Stimulated activated naive B cell treated with anti-CD40 and anti-IgM and Interleukin-4, amounts not matched to agents 10 μg/mL and 1 μg/mL and 100 μg/mL, for 72 hours (primary cell): ENCODE data around the gene RASSF6.
"Not testable (repeated sequence)": the region's sequence is repeated elsewhere in the genome, so short reads cannot be mapped to it uniquely, and the experiment has no call there.

Source experiments
- ATAC-seq, 2 donors: fragments of 150-1000 bp; cut with Tn5 transposase; replicated peaks; 2 replicates each; pipeline ENCODE4 v1.10.0; 2021; ENCODE audit warnings: moderate library complexity in 1 of 2
- DNase-seq: peaks from one replicate; pipeline ENCODE4 v3.0.0; 2021
- H3K27ac Mint-ChIP-seq: one replicate; pipeline ENCODE4 v1.8.0; 2022; ENCODE audit warnings: mild to moderate bottlenecking, mixed read lengths
- H3K27me3 Mint-ChIP-seq, 2 donors: one replicate each; pipeline ENCODE4 v1.8.0; 2022; ENCODE audit warnings: mixed read lengths in 2 of 2
- H3K36me3 Mint-ChIP-seq, 2 donors: one replicate each; pipeline ENCODE4 v1.8.0; 2022; ENCODE audit warnings: mixed read lengths in 2 of 2, mild to moderate bottlenecking in 1 of 2
- H3K4me1 Mint-ChIP-seq, 2 donors: one replicate each; pipeline ENCODE4 v1.8.0; 2022; ENCODE audit warnings: mixed read lengths in 2 of 2, mild to moderate bottlenecking in 1 of 2
- H3K4me3 Mint-ChIP-seq, 2 donors: one replicate each; pipeline ENCODE4 v1.8.0; 2022; ENCODE audit warnings: mild to moderate bottlenecking in 2 of 2, mixed read lengths in 2 of 2, moderate library complexity in 1 of 2
- H3K9me3 Mint-ChIP-seq, 2 donors: one replicate each; pipeline ENCODE4 v1.8.0; 2022; ENCODE audit warnings: mixed read lengths in 2 of 2, mild to moderate bottlenecking in 1 of 2

Gene RASSF6

DNA sequence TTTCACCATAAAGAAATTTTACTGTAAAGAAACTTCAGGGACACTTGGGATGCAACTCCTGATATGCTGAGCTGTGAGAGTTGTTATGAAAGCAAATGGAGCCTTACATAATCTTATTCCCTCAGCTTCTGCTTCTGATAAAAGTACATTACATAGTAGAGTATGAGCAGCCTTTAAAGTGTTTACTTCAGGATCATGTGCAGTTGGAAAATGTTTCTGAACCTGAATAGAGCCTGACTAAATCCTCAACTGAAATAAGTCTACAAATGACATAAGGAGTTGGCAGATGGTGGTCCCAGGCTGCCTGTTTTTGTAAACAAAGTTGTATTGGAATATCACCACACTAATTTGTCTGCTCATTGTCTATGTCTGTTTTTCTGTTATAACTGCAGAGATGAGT, 19.3 kb downstream of the RASSF6 start:
- H3K36me3 Mint-ChIP-seq: no peaks in the 10 kb centered on the region
- no peak for ATAC-seq
- H3K4me1 Mint-ChIP-seq: peaks cover 3 to 24% of the 10 kb centered on the region in 2 donors
- no peaks in the 10 kb centered on the region for H3K27me3 Mint-ChIP-seq
- H3K4me3 Mint-ChIP-seq: no peak overlapping the region
- H3K27ac Mint-ChIP-seq: no peak overlapping the region
- peaks cover 0 to 4% of the 10 kb centered on the region in 2 donors for H3K9me3 Mint-ChIP-seq
- no peak for DNase-seq

DNA sequence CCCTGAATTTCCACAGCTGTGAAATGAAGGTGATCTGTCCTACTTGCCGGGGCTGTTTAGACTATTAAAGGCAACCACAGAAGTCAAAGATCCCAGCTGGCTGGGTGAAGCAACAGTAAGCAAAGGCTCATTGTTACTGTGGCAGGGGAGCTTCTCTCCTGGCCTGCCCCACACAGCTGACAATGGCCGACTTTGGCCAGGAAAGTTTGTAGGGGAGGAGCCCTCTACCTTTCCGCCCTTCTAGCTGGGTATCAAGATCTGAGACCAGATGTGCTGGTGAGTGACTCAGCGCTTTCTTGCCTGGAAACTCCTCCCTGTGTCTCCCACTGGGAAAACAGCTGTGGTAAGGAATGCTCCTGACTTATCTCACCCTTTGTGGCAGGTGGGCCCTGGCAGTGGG, 21.1 kb downstream of the RASSF6 start:
- H3K4me1 Mint-ChIP-seq: peaks cover 0 to 20% of the 10 kb centered on the region in 2 donors
- DNase-seq: no peak
- no peaks in the 10 kb centered on the region for H3K27me3 Mint-ChIP-seq
- H3K4me3 Mint-ChIP-seq: no peak overlapping the region
- no peaks in the 10 kb centered on the region for H3K36me3 Mint-ChIP-seq
- no peak overlapping the region for H3K27ac Mint-ChIP-seq
- peaks cover 0 to 4% of the 10 kb centered on the region in 2 donors for H3K9me3 Mint-ChIP-seq
- ATAC-seq: no peak

DNA sequence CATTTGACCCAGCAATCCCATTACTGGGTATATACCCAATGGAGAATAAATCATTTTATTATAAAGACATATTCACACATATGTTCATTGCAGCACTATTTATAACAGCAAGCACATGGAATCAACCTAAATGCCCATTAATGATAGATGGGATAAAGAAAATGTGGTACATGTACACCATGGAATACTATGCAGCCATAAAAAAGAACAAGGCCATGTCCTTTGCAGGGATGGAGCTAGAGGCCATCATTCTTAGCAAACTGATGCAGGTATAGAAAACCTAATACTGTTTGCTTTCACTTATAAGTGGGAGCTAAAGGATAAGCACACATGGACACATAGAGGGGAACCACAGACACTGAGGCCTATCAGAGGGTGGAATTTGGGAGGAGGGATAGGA, 22.6 kb downstream of the RASSF6 start:
- Mint-ChIP-seq H3K4me1 (peaks cover 0 to 9% of the 10 kb centered on the region in 2 donors), H3K27me3 (no peaks in the 10 kb centered on the region), H3K36me3 (no peaks in the 10 kb centered on the region), H3K9me3 (peaks cover 0 to 2% of the 10 kb centered on the region in 2 donors), H3K27ac (no peak overlapping the region), H3K4me3 (no peak overlapping the region)
- ATAC-seq (no peak), DNase-seq (no peak)

DNA sequence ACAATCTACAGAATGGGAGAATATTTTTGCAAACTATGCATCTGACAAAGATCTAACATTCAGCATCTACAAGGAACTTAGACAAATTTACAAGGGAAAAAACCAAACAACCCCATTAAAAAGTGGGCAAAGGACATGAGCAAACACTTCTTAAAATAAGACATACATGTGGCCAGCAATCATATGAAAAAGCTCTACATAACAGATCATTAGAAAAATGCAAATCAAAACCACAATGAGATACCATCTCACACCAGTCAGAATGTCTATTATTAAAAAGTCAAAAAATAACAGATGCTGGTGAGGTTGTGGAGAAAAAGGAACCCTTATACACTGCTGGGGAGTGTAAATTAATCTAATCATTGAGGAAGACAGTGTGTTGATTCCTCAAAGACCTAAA, 23.1 kb downstream of the RASSF6 start:
- H3K4me3 Mint-ChIP-seq, H3K27me3 Mint-ChIP-seq, ATAC-seq, DNase-seq, H3K27ac Mint-ChIP-seq, H3K4me1 Mint-ChIP-seq, H3K36me3 Mint-ChIP-seq, H3K9me3 Mint-ChIP-seq: not testable (repeated sequence)

DNA sequence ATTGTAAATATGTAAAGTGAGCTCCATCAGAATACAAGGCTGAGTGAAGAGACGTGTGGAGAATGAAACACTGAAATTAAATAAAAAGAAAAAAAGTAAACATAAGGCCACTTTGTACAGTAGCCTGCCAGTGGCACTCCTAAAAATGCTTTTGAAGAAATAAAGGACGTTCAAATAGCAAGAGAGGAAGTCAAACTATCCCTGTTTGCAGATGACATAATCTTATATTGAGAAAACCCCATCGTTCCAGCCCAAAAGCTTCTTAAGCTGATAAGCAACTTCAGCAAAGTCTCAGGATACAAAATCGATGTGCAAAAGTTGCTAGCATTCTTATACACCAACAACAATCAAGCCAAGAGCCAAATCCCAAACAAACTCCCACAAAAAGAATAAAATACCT, 24.2 kb downstream of the RASSF6 start:
- ATAC-seq (no peak), DNase-seq (no peak)
- Mint-ChIP-seq H3K4me1 (peaks cover 0 to 9% of the 10 kb centered on the region in 2 donors), H3K4me3 (no peak overlapping the region), H3K36me3 (no peaks in the 10 kb centered on the region), H3K27ac (no peak overlapping the region), H3K27me3 (no peaks in the 10 kb centered on the region), H3K9me3 (peaks cover 0 to 2% of the 10 kb centered on the region in 2 donors)

DNA sequence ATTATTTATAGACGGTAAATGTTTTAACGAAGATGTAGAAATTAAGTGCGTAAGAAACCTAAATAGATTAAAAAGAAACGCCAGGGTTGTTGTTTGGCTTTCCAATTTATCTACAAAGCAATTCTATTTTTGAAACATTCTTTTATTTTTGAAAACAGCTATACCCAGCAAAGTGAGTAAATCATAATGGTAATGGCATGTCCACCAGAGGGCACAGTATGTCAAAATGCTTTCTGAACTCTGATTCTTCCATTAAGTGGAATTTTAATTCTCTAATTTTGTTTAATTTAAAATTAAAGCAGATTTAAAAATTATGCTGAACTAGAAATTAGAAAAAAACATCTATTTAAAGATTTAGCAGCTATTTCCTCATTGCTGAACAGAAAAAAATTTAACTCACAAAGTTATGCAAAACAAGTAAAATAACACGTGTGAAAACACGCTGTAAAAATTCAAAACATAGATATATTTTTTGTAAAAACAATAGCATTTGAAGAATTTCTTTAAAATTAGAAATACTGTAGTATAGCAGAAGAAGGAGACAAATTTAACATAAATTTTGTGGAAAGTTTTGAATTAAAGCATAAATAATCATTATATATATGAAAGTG, 26.5 kb downstream of the RASSF6 start:
- no peak for DNase-seq
- no peaks in the 10 kb centered on the region for H3K27me3 Mint-ChIP-seq

DNA sequence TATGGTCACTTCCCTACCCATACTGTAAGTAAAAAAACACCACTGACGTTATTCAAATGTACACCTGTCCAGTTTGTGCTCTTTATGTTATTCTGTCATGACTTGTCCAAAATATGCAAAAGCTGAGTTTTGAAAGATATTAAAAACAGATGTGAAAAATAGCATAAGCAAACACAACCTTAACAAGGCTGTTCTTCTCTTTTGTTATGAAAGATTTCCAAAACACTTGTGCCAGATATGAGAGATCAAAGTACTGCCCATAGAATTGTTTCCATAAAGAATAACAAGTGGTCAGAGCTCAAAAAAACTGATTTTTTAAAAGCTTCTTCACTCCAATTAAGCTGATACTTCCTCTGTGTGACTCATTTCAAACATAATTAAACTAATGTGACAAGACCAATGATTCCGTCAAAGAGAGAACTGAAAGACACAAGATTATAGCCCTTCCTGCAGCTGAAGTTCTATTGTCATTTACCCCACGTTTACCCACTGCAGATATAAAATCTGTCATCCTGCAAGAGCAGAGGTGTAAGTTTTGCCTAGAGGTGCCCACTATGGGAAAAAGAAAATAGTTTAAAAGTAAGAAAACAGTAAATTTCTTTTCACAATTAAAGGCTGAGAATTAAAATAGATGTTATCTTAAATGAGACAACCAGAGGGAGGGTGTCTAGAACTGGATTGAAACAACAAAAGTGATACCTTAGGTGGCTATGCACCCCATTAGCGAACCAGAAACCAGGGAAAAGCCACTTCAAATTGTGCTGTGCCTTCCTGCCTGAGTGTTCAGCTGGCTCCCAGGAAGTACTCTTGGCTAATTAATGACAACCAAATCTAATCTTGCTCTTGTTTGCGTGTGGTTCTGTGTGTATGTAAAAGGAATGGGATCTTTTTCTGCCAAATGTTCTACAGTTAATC, 30.1 kb downstream of the RASSF6 start:
- no peaks in the 10 kb centered on the region for H3K36me3 Mint-ChIP-seq

More for the DNA sequence above, 26.5 kb downstream of the RASSF6 start:
- no peaks in the 10 kb centered on the region for H3K36me3 Mint-ChIP-seq
- H3K9me3 Mint-ChIP-seq: peaks cover 0 to 2% of the 10 kb centered on the region in 2 donors
- H3K4me1 Mint-ChIP-seq: peaks cover 9 to 20% of the 10 kb centered on the region in 2 donors
- ATAC-seq: no peak
- no peak overlapping the region for H3K27ac Mint-ChIP-seq
- H3K4me3 Mint-ChIP-seq: no peak overlapping the region

DNA sequence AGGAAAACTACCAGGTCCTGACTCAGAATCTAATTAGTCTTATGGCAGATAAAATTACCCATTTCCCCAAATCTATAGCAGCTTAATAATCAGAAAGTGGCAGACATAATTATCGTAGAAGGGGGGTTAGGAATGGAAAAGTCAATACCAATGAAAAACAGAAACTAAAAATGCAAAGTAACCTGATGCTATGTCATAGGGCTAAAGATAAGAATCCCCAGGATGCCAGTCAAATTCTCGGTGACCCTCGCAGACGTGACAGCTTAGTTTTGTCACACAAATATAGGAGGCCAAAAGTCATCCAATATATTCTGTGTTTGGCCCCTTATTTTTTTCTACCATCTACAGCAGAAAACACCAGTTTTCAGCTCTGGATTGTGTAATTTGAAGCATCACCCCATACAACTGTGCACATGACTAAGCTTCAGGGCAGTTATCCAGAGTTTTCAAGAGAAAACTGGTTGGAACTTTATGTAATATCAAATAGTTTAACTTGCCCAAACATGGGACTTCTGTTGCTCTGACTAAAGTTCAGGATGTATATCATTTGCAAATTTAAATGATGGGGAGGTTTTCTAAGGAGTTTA, 30.9 kb downstream of the RASSF6 start:
- Mint-ChIP-seq H3K36me3 (no peaks in the 10 kb centered on the region), H3K27me3 (no peaks in the 10 kb centered on the region), H3K9me3 (no peaks in the 10 kb centered on the region), H3K27ac (peak overlapping the region; percentile 57), H3K4me1 (peaks cover 9 to 20% of the 10 kb centered on the region in 2 donors), H3K4me3 (peak overlapping the region in 1 of 2 donors; percentile 33)
- DNase-seq (no peak), ATAC-seq (peak; percentile 16 to 33)

More for the DNA sequence above, 30.1 kb downstream of the RASSF6 start:
- Mint-ChIP-seq H3K9me3 (no peaks in the 10 kb centered on the region), H3K27me3 (no peaks in the 10 kb centered on the region), H3K4me1 (peaks cover 9 to 20% of the 10 kb centered on the region in 2 donors), H3K4me3 (peak overlapping the region in 1 of 2 donors; percentile 24), H3K27ac (peak overlapping the region; percentile 43)
- peak; percentile 93 to 95 for ATAC-seq
- no peak for DNase-seq

DNA sequence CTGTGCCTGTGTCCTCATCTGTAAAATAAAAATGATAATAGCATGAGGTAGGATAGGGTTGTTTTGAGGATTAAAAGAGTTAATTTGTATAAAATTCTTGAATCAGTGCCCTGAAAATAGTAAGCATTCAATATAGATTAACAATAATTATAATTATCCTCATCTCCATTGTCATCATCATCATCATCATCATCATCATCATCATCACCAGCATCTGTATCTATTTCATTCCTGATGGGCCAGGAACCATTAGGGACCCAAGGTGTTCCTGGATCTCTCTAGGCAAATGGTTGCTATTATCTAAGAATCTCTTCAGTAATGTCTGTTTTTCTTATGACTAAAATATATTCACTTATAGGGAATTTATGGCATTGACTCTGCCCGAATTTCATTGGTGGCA, 31.6 kb downstream of the RASSF6 start:
- no peak overlapping the region for H3K4me3 Mint-ChIP-seq
- peaks cover 9 to 20% of the 10 kb centered on the region in 2 donors for H3K4me1 Mint-ChIP-seq
- H3K27ac Mint-ChIP-seq: no peak overlapping the region
- H3K36me3 Mint-ChIP-seq: no peaks in the 10 kb centered on the region
- H3K27me3 Mint-ChIP-seq: no peaks in the 10 kb centered on the region
- H3K9me3 Mint-ChIP-seq: no peaks in the 10 kb centered on the region
- no peak for DNase-seq
- no peak for ATAC-seq

DNA sequence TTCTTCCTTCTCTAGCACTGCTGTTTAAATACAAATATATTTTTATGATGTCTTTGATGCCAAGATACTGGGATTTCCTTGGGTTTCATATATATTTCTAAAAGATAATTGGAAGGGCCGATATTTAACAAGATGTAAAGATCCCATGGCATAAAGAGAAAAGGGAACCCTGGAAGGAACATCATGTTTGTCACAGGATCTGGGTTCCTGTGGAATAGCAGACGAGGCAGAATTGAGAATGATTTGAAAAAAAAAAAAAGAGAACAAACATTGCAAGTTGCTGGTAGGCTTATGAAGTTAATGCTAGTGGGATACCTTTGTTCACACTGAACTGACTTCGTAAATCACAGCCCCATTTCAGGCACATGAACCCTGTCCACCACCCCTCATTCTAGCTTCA, 33.6 kb downstream of the RASSF6 start:
- ATAC-seq: no peak
- H3K4me3 Mint-ChIP-seq: no peak overlapping the region
- H3K9me3 Mint-ChIP-seq: no peaks in the 10 kb centered on the region
- peaks cover 9 to 20% of the 10 kb centered on the region in 2 donors for H3K4me1 Mint-ChIP-seq
- DNase-seq: no peak
- H3K36me3 Mint-ChIP-seq: no peaks in the 10 kb centered on the region
- H3K27ac Mint-ChIP-seq: no peak overlapping the region
- H3K27me3 Mint-ChIP-seq: no peaks in the 10 kb centered on the region

DNA sequence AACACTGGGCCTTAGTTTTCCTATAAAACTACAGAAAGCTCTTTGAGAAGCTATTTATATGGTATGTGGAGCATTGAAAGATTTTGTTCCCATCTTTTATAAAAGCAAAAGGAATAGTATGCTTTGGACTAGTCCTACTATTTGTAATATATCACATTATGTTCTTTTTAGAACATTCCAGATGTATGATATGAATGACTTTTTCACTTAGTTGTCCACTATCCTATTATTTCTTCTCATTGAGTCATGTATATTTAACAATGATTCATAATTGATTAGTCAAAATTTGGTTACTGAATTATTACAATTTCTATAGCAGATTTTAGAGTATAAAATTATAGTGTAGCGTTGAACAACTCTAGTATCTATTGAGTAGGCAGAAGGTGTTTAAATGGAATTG, 34.2 kb downstream of the RASSF6 start:
- Mint-ChIP-seq H3K36me3 (no peaks in the 10 kb centered on the region), H3K4me1 (peaks cover 9 to 20% of the 10 kb centered on the region in 2 donors), H3K27ac (no peak overlapping the region), H3K27me3 (no peaks in the 10 kb centered on the region), H3K4me3 (no peak overlapping the region), H3K9me3 (no peaks in the 10 kb centered on the region)
- no peak for DNase-seq
- no peak for ATAC-seq

DNA sequence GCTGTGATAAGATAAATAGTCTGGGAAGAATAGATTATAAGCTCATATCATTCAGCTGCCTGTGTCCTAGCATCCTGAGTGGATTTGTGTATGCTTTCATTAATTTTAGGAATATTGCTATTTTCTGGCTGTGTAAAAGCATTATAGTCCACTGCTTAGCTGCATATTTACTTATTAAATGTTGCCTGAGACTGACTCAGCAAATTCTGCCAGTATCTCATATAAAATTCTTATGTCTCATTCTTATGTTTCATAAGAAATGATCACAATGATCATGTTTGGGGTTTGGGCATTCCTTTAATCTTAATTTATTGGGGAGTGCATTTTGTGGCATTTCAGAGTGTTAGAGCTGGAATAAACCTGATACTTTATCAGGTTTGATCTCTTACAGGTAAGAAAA, 34.9 kb downstream of the RASSF6 start:
- Mint-ChIP-seq H3K36me3 (no peaks in the 10 kb centered on the region), H3K4me1 (peaks cover 6 to 16% of the 10 kb centered on the region in 2 donors), H3K4me3 (no peak overlapping the region), H3K27me3 (no peaks in the 10 kb centered on the region), H3K9me3 (no peaks in the 10 kb centered on the region), H3K27ac (no peak overlapping the region)
- ATAC-seq (no peak), DNase-seq (no peak)

DNA sequence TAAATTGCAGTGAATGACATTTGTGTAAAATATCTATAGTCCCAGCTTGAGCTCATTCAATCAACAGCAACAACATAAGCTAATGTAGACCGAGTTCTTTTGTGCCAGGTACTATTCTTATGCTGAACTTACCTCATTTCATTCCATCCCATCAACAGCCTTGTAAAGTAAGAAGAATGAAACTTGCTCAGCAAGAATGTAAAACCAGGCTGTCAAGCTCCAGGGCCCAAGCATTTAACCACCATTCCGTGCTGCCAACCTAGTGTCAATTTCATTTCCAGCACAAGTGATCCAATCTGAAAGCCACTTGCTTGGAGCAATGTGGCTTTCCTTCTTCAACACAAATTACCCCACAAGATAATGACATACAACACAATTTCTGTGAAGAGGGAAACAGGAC, 36.6 kb downstream of the RASSF6 start:
- ATAC-seq (no peak), DNase-seq (no peak)
- H3K27me3 Mint-ChIP-seq: no peaks in the 10 kb centered on the region
- no peak overlapping the region for H3K4me3 Mint-ChIP-seq
- no peaks in the 10 kb centered on the region for H3K4me1 Mint-ChIP-seq
- no peak overlapping the region for H3K27ac Mint-ChIP-seq
- no peaks in the 10 kb centered on the region for H3K36me3 Mint-ChIP-seq
- H3K9me3 Mint-ChIP-seq: no peaks in the 10 kb centered on the region

DNA sequence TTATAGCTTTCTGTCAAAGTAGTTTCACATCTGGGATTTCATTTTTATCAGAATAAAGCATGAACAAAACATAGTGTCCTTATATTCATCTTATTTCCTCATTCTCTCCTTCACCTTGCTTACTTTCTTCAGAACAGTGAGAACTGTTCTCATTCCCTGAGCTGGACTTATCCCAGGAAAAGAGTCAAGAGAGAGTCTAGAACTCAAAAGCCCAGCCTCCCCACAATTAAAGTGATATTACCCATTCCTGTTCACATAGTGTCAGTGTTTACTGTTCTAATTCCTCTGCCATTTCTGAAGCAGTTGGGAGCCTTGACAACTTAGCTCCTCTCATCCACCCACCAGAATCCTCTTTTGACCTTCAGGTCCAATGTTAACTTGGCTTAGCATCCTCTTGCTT, 42.9 kb downstream of the RASSF6 start:
- H3K27ac Mint-ChIP-seq: no peak overlapping the region
- DNase-seq: no peak
- H3K27me3 Mint-ChIP-seq: no peaks in the 10 kb centered on the region
- no peak overlapping the region for H3K4me3 Mint-ChIP-seq
- H3K36me3 Mint-ChIP-seq: no peaks in the 10 kb centered on the region
- H3K9me3 Mint-ChIP-seq: no peaks in the 10 kb centered on the region
- H3K4me1 Mint-ChIP-seq: peaks cover 0 to 5% of the 10 kb centered on the region in 2 donors
- ATAC-seq: no peak

DNA sequence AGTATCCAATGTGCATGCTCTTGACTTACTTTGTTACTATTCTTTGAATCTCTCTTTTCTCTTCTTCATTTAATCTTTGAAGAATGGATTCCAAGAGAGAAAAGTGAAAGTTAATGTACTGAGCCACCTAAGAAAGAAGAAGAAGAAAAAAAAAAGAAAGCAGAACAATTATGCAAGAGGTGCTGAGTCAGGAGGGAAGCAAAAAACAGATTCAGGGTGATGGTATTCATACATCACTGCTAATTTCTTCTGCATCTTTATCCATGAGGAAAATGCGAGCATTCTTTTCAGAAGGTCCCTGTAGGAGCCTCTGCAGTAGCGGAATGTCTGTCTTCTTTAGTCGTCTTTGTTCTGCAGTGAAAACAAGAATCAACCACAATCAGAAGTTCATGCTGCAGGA, 43.9 kb downstream of the RASSF6 start:
- H3K27me3 Mint-ChIP-seq: no peaks in the 10 kb centered on the region

More for the DNA sequence above, 43.9 kb downstream of the RASSF6 start:
- H3K27ac Mint-ChIP-seq: no peak overlapping the region
- H3K9me3 Mint-ChIP-seq: no peaks in the 10 kb centered on the region
- no peak overlapping the region for H3K4me3 Mint-ChIP-seq
- peaks cover 0 to 5% of the 10 kb centered on the region in 2 donors for H3K4me1 Mint-ChIP-seq
- ATAC-seq (no peak), DNase-seq (no peak)
- no peaks in the 10 kb centered on the region for H3K36me3 Mint-ChIP-seq
